SHP77 treated with DMSO at 0.1 percent for 48 hours (cell line): Measurements from ENCODE around the gene ADGRV1.
"Not testable (repeated sequence)": the region's sequence is repeated elsewhere in the genome, so short reads cannot be mapped to it uniquely, and the experiment has no call there.

Experiments used
- DNase-seq: peaks from one replicate; lab custom pipeline; 2025; lab: John Stamatoyannopoulos, UW

ADGRV1 gene

DNA sequence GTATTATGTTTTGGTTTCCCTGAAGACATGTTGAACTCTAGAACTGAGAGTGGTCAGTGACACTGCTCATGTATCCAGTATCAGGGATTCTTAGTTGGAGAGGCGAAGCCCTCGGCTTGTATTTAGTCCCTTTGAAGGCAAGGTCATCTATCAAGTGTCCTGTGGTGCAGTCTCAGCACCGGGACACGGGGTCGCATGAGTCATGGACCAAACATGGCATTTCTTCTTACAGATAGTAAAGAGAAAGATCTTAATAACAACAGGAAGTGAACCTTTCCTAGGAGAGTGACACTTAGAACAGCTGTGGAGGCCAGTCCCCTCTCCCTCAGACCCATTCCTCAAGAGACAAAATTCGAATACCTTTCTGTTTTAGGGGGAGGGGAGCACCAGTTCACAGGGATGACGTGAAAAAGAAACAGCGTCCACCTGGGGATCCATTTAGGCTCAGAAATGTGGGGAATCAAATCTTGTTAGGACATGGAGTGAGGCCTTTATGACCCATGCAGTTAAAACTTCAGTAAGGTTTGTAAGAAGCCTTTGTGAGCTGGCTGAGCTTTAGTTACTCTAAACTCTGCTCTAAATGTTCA, 86.5 kb downstream of the ADGRV1 start:
- no peak for DNase-seq

GRCh38 chr5:90650767-90651166, 92.2 kb downstream of the ADGRV1 start:
- no peak for DNase-seq

GRCh38 chr5:90654215-90654614, 95.6 kb downstream of the ADGRV1 start:
- DNase-seq: no peak

DNA sequence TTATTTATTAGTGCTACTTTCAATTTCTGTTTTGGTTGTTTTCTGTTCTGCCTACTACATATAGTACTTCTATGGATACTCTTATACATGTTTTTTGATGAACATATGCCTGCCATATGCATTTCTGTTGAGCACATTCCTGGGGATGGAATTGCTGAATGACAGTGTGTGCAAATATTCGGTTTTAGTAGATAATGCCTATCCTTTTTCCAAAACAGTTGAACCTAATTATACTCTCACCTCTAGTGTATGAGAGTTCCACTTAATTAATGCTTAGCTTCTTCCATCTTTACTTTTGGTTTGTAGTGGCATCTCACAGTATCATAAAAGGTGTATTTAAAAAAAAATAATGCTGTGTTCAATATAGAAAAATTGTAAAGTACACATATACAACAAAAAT, 96.8 kb downstream of the ADGRV1 start:
- DNase-seq: no peak

DNA sequence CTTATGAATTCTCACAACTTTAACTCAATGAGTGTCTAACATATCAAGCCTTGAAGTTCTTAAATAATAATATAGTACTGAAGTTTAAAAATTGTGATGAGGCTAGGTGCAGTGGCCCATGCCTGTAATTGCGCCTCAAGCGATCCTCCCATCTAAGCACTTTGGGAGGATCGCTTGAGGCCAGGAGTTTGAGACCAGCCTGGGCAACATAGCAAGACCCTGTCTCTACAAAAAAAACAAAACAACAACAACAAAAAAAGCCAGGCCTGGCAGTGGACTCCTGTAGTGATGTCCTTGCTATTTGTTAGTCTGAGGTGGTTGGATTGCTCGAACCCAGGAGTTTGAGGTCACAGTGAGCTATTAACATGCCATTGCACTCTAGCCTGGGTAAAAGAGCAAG, 98.4 kb downstream of the ADGRV1 start:
- no peak for DNase-seq

DNA sequence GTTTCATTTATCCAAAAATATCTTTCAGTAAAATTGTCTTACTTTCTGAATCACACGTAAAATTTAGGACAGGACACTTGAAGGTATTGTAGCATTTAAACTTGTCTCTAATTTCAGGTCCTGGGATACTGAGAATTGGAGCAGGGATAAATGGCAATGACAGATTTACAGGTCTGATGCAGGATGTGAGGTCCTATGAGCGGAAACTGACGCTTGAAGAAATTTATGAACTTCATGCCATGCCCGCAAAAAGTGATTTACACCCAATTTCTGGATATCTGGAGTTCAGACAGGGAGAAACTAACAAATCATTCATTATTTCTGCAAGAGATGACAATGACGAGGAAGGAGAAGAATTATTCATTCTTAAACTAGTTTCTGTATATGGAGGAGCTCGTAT, 99.2 kb downstream of the ADGRV1 start:
- no peak for DNase-seq

DNA sequence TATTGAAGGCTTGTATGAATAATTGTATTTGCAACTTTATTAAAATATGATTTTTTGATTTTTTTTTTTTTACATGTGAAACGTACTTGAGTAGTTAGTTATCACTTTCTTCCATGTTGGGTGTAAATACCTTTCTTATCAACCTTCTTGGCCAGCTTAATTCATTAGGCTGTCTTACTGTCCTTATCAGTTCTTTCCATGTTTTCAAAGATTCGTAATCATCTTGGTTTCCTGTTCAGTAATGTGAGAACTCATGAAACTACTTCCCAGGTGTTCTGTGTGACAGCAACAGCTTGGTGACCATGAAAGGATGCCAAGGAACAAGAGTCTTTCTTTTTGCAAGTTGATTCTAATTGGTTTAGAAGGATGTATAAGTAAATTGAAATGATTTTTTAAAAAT, 100.0 kb downstream of the ADGRV1 start:
- DNase-seq: no peak

- not testable (repeated sequence) for DNase-seq
Observed at GRCh38 chr5:90668079-90668565, 109.5 kb downstream of the ADGRV1 start.

GRCh38 chr5:90675222-90675621, 116.6 kb downstream of the ADGRV1 start:
- DNase-seq: no peak

- DNase-seq: no peak
Observed at GRCh38 chr5:90680921-90681563, 122.4 kb downstream of the ADGRV1 start.

GRCh38 chr5:90682278-90682677, 123.7 kb downstream of the ADGRV1 start:
- no peak for DNase-seq

GRCh38 chr5:90685425-90686022, 126.9 kb downstream of the ADGRV1 start:
- no peak for DNase-seq

DNA sequence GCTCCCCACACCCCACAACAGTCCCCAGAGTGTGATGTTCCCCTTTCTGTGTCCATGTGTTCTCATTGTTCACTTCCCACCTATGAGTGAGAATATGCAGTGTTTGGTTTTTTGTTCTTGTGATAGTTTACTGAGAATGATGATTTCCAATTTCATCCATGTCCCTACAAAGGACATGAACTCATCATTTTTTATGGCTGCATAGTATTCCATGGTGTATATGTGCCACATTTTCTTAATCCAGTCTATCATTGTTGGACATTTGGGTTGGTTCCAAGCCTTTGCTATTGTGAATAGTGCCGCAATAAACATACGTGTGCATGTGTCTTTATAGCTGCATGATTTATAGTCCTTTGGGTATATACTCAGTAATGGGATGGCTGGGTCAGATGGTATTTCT, 127.8 kb downstream of the ADGRV1 start:
- DNase-seq: not testable (repeated sequence)

- not testable (repeated sequence) for DNase-seq
Observed at GRCh38 chr5:90687458-90687857, 128.9 kb downstream of the ADGRV1 start.

- DNase-seq: no peak
Observed at GRCh38 chr5:90689064-90689463, 130.5 kb downstream of the ADGRV1 start.

DNA sequence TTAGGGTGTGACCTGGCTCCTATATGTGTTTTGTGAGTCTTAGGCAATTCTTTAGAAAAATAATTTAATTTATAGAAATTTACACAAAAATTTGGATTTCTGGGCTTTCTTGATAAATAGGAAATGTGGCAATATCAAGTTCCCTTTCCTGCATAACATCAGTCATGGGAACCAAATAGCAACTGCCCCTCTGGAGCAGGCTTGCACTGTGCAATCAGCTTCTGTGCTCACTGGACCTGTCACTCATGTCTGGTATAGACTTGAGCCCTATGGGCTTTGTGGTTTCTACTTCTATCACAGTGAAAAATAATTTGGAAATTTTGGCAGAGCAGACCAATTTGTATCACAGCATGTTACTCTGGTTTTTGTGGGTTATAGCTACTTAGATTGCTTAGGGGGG, 131.7 kb downstream of the ADGRV1 start:
- DNase-seq: no peak

DNA sequence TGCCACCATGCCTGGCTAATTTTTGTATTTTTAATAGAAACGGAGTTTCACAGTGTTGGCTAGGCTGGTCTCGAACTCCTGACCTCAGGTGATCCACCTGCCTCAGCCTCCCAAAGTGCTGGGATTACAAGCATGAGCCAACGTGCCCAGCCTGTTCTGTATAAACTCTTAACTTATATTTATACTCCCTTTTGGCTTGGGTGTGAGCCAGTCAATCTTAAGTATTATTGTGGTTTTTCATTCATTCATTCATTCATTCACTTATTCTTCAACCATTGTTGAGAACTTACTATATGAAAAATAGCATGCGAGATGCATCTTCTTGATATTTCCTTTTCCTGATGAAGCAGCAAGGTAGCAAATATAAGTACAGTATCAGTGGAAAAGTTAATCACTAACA, 132.9 kb downstream of the ADGRV1 start:
- DNase-seq: no peak

GRCh38 chr5:90696153-90696552, 137.6 kb downstream of the ADGRV1 start:
- no peak for DNase-seq

- DNase-seq: no peak
Observed at GRCh38 chr5:90700299-90700698, 141.7 kb downstream of the ADGRV1 start.

GRCh38 chr5:90703932-90704331, 145.3 kb downstream of the ADGRV1 start:
- DNase-seq: no peak

DNA sequence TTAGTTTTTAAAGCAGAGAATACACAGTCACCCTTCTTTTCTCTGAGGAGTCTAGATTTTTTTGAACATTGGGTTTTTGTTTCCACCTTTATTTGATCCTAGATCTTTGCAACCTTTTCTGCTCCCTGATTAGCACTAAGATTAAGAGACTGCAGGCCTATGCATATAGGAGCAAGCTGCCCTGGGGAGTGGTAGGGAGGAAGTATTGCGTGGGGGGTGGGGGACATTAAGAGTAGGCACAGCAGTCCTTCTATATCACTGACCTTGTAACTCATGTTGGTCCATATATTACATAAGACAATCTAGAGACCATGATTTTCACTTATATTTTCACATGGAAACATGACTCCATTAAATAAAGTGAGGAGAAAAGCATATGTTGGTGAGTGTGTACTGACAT, 149.1 kb downstream of the ADGRV1 start:
- DNase-seq: no peak

DNA sequence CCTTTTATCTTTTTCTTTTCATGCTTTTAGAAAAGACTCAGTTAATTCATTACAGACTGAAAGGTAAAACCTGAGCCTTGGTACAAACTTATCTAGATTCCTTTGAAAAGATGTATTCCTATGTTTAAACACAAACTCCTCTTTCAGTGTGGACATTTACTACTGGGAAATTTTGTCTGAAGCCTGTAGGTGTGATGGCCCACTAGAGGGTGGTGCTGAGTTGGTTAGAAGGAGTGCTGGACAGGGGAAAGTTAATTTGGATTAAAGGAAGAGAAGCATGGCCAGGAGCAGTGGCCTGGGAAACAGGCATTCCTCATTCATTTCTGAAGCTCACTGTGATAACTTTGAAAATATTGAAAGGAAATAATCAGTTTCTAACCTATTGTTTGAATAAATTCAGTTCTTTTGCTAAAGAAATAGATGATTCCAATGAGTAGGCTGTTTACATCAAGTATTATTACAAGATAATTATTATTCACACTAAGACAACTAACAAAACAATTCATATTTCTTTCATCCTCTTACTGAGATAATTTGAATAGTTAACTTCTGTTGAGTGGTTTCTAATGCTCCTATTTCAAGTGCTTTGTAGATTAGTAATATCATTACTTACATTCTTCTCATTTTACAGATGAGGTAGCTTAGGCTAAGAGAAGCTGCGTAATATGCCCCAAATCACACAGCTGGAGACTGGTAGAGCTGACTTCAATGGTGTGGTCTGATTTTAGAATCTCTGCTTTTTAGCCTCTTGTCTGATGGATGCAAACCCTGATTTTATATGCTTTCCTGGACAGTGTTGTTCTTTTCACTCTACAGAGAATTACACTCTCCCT, 150.9 kb downstream of the ADGRV1 start:
- peak; percentile 4 for DNase-seq

DNA sequence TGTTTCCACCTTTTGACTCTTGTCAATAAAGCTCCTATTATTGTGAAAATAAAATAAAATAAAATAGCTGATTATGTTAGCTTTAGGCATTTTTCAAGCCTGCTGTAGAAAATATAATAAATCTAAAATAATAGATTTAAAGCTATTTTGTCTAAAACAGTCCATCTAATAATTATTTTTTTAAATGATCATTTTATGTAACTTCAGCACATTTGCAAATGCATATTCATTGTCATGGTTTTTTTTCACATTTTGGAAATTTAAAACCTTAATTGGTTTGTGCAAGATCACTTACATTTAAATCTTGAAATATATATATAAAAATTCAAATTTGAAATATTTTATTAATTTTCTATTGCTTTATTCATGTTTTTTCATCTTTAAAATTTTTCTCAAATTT, 159.8 kb downstream of the ADGRV1 start:
- DNase-seq: no peak
